ENCODE data around the gene SAMD5.

The SAMD5 gene

GRCh38 chr6:147617366-147617765 is 108.9 kb downstream of the SAMD5 start:
- in situ Hi-C loops (cut with MboI; ENCODE audit: low sequenced_read_pairs), result no loop called here

- in situ Hi-C loops (cut with MboI; ENCODE audit: low sequenced_read_pairs), result no loop called here
These were observed 110.0 kb downstream of the SAMD5 start for GRCh38 chr6:147618457-147618856.

- in situ Hi-C loops (cut with MboI; ENCODE audit: low sequenced_read_pairs), result no loop called here
These were observed 110.4 kb downstream of the SAMD5 start for GRCh38 chr6:147618927-147619326.
